GM19239 (cell line): Measurements from ENCODE around the gene UGT1A5.

Source experiments
- DNase-seq: peaks from one replicate; pipeline ENCODE4 v3.0.0; 2011; ENCODE audit warnings: low spot score; ENCODE audit not compliant: insufficient read length
- FAIRE-seq: peaks from 2 replicates; lab custom pipeline; 2011; peaks lifted over from hg19 to GRCh38; lab: Jason Lieb, UNC

UGT1A5 gene

GRCh38 chr2:233712611-233713261 lies at the start of gene UGT1A5:
Gene UGT1A5 (plus strand): TSS chr2:233712907. CDS start chr2:233712992, 85 bp downstream.
- no peak for DNase-seq
- FAIRE-seq = no peak

DNA sequence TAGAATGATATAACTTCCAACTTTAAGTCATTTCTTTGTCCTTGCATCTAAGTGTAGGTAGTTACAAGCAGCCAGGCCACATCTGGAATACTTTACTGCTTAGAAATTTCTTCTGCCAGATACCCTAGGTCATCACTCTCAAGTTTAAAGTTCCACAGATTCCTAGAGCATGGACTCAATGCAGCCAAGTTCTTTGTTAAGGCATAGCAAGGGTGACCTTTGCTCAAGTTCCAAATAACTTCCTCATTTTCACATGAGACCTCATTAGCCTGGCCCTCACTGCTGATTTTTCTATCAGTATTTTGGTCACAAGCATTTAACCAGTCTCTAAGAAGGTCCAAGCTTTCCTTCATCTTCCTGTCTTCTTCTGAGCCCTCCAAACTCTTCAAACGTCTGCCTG lies 48.8 kb upstream of the UGT1A5 start:
- FAIRE-seq = no peak
- no peak for DNase-seq

DNA sequence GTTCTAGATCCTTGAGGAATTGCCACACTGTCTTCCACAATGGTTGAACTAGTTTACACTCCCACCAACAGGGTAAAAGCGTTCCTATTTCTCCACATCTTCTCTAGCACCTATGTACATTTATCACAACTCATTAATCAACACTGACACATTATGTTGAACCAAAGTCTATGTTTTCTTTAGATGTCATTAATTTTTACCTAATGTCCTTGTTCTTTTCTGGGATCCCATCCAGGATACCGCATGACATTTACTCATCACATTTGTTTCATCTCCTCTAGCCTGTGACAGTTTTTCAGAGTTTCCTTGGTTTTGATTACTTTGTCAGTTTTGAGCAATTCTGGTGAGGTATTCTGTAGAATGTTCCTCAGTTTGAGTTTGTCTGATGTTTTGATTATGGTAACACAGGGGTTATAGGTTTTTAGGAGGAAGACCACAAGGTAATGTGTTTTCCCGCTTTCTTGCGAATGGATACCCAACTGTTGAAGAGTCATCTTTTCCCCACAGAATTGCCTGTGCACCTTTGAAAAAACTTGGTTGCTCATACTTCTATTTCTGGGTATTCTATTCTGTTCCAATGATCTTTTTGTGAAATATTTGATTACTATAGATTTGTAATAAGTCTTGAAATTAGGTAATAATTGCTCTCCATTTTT lies 44.0 kb upstream of the UGT1A5 start:
- FAIRE-seq (no peak), DNase-seq (no peak)

- DNase-seq (no peak), FAIRE-seq (no peak)
These were observed 41.2 kb upstream of the UGT1A5 start, which contains the start of gene UGT1A9 for GRCh38 chr2:233671290-233672161. Gene UGT1A9 (plus strand): TSS chr2:233671898. CDS start chr2:233671935, 37 bp downstream.

DNA sequence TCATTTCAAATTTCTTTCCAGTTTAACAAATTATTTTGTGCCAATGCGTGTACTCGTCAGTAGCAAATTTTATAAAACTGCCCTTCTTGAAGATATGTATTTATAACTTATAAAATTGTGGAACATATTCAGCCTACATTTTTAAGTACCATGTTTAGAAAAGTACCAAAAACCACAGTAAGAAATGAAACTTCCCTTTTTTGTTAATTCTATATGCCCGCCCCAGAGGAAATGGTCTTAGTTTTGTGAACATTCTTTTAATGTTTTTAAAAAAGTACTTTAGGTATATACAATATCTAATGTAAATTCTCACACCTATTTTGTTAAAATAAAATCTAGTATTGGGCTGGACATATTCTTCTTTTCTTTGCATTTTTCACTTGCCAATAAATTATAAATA lies 39.8 kb upstream of the UGT1A5 start:
- DNase-seq (no peak), FAIRE-seq (no peak)

DNA sequence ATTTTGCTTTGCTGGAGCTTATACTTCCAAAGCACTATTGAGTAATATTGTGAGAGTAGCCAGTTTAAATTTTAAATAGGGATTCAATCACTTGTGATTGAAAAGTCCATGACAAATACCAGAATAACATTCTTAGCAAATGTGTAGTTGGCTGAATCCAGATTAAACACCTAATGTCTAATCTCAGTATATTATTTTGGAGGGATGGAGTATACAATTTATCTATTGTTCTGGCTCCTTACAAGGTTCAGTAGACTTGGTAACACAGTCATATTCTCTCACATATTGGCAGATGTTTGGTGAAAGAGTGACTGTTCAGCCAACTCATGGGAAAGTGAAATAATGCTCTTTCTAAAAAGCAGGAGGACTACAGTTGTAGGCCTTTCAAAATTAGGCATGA lies 38.8 kb upstream of the UGT1A5 start:
- no peak for DNase-seq
- no peak for FAIRE-seq

GRCh38 chr2:233674314-233674713 lies 38.4 kb upstream of the UGT1A5 start:
- DNase-seq = no peak
- FAIRE-seq = no peak

DNA sequence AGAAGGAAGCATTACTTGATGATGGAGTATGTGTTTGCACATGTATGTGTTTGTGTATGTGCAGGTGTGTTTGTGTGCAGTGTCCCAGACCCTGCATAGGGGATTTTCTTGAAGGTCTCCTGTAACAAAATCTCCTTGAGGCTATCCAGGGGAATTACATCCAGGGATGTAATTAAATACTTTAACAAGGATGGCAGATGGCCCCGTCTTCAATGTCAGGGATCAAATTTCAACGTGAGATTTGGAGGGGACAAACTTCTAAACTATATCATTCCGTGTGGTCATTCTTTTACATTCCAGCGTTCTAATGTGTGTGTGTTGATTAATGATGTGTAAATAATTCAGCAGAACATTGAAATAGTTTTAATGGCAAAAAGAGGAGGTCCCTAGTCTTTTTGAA lies 37.7 kb upstream of the UGT1A5 start:
- FAIRE-seq (no peak), DNase-seq (no peak)

DNA sequence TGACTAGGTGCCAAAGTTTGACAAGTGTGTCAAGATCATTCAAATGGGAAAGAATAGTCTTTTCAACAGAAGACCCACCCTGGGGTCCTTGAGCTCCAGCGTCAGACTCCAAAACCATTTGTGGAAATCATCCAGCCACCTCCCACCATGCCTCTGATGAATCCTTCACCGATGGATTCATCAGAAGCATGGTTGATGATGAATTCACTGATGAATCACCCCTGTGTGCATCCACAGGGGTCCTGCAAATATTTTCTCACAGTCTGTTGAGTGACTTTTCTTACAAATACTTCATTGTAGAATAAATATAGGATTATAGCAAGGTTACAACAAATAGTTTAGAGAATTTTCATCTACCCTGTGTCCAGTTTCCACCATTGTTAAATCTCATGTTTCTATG lies 36.7 kb upstream of the UGT1A5 start:
- FAIRE-seq (no peak), DNase-seq (no peak)

DNA sequence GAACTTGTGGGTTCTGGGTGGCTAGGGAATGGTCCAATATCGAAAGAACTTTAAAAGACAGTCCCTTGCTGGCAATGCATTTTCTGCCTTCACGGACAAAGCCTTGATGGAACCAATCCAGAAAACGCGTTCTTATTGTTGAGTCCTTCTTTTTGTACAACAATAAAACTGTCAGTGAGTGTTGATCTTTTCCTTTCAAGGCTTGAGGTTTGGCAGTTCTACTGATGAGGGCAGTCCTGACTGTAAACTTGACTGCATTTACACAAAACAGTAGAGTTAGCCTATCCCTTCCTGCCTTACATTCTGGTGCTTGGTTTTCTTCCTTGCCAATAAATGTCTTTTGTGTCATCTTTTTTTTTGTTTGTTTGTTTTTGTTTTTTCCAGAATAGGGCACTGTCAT lies 33.5 kb upstream of the UGT1A5 start:
- FAIRE-seq (no peak), DNase-seq (no peak)

DNA sequence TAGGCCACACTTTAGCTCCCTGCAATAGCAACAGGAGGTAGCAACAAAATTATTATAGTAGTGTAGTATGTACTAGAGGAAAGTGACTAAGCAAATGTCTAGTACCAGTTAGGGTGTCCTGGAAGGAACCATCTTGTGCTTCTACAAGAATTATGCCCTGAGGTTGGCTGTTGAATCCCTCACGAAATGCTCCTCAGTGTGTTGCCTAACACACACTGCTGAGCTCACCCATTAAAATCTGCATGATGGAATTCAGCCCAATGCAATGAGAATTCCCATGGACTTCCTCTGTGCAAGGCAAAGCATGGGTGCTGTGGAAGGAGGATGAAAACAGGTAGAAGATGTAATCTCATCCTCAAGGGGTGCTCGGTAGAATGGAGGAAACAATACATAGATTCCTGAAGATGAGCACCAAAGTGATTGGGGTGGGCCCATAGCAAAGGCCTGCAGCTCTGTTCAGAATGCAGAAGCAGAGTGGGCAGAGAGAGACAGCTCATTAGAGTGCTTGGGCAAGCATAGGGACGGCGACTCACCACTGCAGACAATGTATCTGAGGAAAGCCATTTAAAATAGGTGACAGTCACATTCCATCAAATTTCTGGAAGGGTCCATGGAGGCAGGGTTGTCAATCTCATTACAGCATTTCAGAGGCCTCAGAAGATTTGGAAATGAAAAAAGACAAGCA lies 32.2 kb upstream of the UGT1A5 start:
- DNase-seq (no peak), FAIRE-seq (no peak)

DNA sequence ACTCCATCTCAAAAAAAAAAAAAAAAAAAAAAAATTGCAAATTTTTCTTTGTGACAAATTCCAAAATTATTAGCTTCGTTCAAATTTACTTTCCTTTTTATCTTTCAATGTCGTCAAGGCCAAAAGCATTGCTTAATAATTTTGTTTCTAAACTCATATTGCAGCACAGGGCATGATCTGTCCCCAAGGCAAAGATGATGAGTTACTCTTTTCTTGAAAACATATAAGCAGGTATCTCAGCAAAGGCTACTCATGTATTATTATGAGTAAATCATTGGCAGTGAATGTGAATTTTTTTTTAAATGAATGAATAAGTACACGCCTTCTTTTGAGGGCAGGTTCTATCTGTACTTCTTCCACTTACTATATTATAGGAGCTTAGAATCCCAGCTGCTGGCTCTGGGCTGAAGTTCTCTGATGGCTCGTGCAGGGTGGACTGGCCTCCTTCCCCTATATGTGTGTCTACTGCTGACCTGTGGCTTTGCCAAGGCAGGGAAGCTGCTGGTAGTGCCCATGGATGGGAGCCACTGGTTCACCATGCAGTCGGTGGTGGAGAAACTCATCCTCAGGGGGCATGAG lies 31.1 kb upstream of the UGT1A5 start, which contains the start of gene UGT1A7:
Gene UGT1A7, plus strand, starts transcription at position 381 of the 579 bp plus-strand sequence. Its CDS starts 37 bp downstream, at position 418.
- no peak for DNase-seq
- no peak for FAIRE-seq

DNA sequence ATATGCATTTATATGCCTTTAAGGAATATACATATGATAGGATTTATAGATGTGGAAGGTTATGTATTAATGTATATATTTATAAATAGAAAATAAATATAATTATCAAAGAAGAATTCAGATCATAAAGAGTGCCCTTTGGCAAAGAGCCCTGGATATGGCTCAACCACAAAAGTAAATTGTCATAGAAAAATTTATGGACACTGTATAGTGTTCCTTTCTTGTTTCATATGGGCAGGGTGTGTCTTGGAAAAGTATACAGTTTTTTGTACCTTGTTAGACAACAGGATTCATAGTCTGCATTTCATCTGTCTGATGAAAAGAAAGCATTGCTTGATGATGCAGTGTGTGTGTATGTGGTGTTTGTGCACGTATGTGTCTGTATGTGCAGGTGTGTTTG lies 28.1 kb upstream of the UGT1A5 start:
- FAIRE-seq = no peak

DNA sequence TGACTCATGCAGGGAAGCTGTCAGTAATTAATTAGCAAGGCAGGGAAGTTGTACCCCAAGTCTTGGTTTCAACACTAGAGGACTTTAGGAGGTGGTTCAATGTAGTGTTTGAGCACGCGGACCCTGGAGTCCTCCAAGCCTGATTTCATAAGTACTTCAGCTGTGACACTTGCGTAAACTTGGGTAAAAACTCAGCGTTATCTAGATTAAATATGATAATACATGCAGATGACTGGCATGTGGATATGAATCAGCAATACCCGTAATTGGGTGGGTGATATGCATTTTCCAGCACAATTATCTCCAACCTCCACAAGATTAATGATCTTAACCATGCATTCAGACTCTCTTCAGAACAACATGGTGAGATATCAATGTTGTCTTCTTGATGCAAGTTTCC lies 25.8 kb upstream of the UGT1A5 start:
- FAIRE-seq (no peak), DNase-seq (no peak)

More for the DNA sequence above, 28.1 kb upstream of the UGT1A5 start:
- DNase-seq = no peak

- no peak for FAIRE-seq
- no peak for DNase-seq
These were observed 24.4 kb upstream of the UGT1A5 start for GRCh38 chr2:233688341-233688740.

DNA sequence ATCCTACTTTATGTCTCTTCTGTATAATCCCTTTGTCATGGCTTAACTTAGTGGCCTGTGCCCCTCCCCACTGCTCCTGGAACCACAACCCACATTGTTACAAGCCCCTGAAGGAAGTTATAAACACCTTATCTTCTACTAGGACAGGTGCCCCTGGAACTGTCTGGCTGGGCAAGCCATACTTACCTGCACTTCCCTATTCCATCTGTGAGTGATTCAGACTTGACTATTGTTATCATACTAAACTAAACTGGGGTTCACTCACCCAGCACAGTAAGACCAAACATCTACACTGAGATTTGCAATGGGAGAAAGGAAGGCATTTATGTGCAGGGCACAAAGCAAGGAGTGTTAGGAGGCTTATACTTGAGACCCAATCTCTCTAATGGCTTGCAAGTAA lies 23.7 kb upstream of the UGT1A5 start:
- no peak for DNase-seq
- FAIRE-seq = no peak

- DNase-seq (no peak), FAIRE-seq (no peak)
These were observed 23.2 kb upstream of the UGT1A5 start for GRCh38 chr2:233689501-233689900.

DNA sequence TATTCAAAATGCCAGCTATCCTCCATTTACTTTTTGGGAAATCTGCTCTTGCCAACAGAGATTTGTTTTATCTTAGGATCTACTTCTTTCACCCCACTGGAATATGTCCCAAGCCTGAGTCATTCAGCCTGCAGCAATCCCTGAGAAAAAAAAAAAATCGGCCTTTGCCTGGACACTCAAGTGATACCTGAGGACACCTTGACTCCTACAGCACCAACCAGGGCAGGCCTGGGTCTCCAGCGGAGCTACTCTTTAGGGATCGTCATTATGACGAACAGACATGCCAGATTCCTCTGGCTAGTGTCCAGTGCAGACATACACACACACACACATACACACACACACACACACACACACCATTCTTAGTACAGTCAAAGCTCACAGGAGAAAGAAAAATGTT lies 22.3 kb upstream of the UGT1A5 start:
- FAIRE-seq (no peak), DNase-seq (no peak)

- DNase-seq (no peak), FAIRE-seq (no peak)
These were observed 21.0 kb upstream of the UGT1A5 start for GRCh38 chr2:233691443-233692433.
